HG02973 (cell line): ENCODE measurements around the gene SNX30.

Experiments used
- ATAC-seq: cut with Tn5 transposase; IDR thresholded peaks from one replicate; pipeline ENCODE4 v1.9.1; 2021; ENCODE audit warnings: moderate library complexity; ENCODE audit not compliant: unreplicated experiment

The SNX30 gene

GRCh38 chr9:112914524-112914923 lies 164.0 kb downstream of the SNX30 start:
- no peak for ATAC-seq

DNA sequence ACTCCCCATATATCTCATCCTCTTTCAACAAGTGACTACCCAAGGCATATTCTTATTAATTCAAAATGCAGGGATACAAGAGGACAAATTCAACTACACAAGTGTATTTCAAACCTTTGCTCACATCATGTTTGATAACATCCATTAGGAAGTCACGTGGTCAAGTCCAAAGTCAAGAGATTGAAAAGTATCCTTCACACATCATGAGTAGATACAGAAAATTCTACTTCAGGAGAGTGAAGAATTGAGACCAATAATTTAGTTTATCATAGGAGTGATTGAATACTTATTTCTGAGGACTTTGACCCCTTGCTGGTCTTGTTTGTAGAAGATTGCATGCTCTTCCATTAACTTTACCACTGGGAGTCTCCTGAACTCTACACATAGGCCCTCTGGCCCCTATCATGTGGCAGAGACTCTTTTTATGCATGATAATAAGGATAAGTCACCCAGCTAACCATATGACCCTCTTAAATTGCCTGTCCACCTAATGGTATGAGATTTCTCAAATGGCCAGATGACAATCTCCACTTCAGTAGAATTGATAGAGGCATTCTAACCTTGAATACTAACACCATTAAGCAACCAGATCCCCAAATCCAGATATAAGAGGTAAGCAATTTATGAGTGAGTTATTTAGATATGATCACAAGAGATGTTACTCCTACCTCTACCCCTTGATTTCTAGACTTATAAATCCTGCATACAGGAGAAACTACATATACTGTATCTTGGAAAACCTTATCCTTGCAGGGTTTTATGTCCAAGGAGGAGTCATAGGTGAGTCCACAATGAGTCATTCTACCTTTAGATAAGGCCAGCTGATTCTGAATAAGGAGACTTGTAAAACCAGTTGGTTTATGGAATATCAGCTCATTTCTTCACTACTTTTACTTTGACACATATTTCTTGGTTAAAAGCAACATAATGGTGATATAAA lies 166.8 kb downstream of the SNX30 start:
- ATAC-seq = no peak

- ATAC-seq = no peak
Observed at GRCh38 chr9:112917987-112918362, 167.4 kb downstream of the SNX30 start.

GRCh38 chr9:112921549-112921948 lies 171.0 kb downstream of the SNX30 start:
- no peak for ATAC-seq
